ENCODE results near the gene DNAH8. TPM values are rescaled to one million over a fixed set of nuclear protein-coding genes. Genes with fewer than 3 reads are reported as not detected.

Gene DNAH8
- total and polyA plus RNA-seq, 2 donors, result 0.05 to 0.11 TPM

GRCh38 chr6:38848760-38849159, 133.6 kb downstream of the DNAH8 start:
- Histone ChIP-seq H3K4me3 (ENCODE audit: low read length in 2 of 2) (no peak overlapping the region), H3K27ac (ENCODE audit: low read depth in 1 of 2, low read length in 1 of 2) (no peak overlapping the region), H3K9me3 (ENCODE audit: control insufficient read depth in 2 of 2, insufficient read depth in 1 of 2, low read length in 1 of 2) (no peaks in the 10 kb centered on the region), H3K4me1 (ENCODE audit: control insufficient read depth in 2 of 2, insufficient read depth in 2 of 2, low read length in 2 of 2) (no peaks in the 10 kb centered on the region), H3K27me3 (ENCODE audit: control insufficient read depth in 2 of 2, insufficient read depth in 1 of 2, low read length in 1 of 2) (peaks cover 2 to 5% of the 10 kb centered on the region in 2 donors), H3K36me3 (ENCODE audit: control insufficient read depth in 2 of 2, insufficient read depth in 2 of 2, low read length in 1 of 2) (no peaks in the 10 kb centered on the region)
- DNase-seq (ENCODE audit: low read depth in 6 of 9, low spot score in 9 of 9), result no peak
- whole genome bisulfite sequencing, result 99% methylated on average over 2 of the region's 2 CpGs

GRCh38 chr6:38852215-38852614, 137.1 kb downstream of the DNAH8 start:
- H3K4me1 ChIP-seq (ENCODE audit: control insufficient read depth in 2 of 2, insufficient read depth in 2 of 2, low read length in 2 of 2), result no peaks in the 10 kb centered on the region
- H3K4me3 ChIP-seq (ENCODE audit: low read length in 2 of 2), result no peak overlapping the region
- 93% methylated on average over 3 of the region's 3 CpGs for WGBS
- peaks cover 0 to 8% of the 10 kb centered on the region in 2 donors for H3K27me3 ChIP-seq (ENCODE audit: control insufficient read depth in 2 of 2, insufficient read depth in 1 of 2, low read length in 1 of 2)
- no peaks in the 10 kb centered on the region for H3K9me3 ChIP-seq (ENCODE audit: control insufficient read depth in 2 of 2, insufficient read depth in 1 of 2, low read length in 1 of 2)
- no peak for DNase-seq (ENCODE audit: low read depth in 6 of 9, low spot score in 9 of 9)
- H3K27ac ChIP-seq (ENCODE audit: low read depth in 1 of 2, low read length in 1 of 2), result no peak overlapping the region
- H3K36me3 ChIP-seq (ENCODE audit: control insufficient read depth in 2 of 2, insufficient read depth in 2 of 2, low read length in 1 of 2), result no peaks in the 10 kb centered on the region

GRCh38 chr6:38853236-38853635, 138.1 kb downstream of the DNAH8 start:
- no peak overlapping the region for H3K27ac ChIP-seq (ENCODE audit: low read depth in 1 of 2, low read length in 1 of 2)
- 97% methylated on average over 2 of the region's 2 CpGs for WGBS
- no peak for DNase-seq (ENCODE audit: low read depth in 6 of 9, low spot score in 9 of 9)

GRCh38 chr6:38856492-38856891, 141.4 kb downstream of the DNAH8 start:
- no peak for DNase-seq (ENCODE audit: low read depth in 6 of 9, low spot score in 9 of 9)
- H3K27me3 ChIP-seq (ENCODE audit: control insufficient read depth in 2 of 2, insufficient read depth in 1 of 2, low read length in 1 of 2), result peaks cover 0 to 6% of the 10 kb centered on the region in 2 donors
- H3K4me1 ChIP-seq (ENCODE audit: control insufficient read depth in 2 of 2, insufficient read depth in 2 of 2, low read length in 2 of 2), result no peaks in the 10 kb centered on the region
- 93% methylated on average over 2 of the region's 2 CpGs for WGBS
- H3K27ac ChIP-seq (ENCODE audit: low read depth in 1 of 2, low read length in 1 of 2), result no peak overlapping the region
- no peaks in the 10 kb centered on the region for H3K9me3 ChIP-seq (ENCODE audit: control insufficient read depth in 2 of 2, insufficient read depth in 1 of 2, low read length in 1 of 2)
- no peak overlapping the region for H3K4me3 ChIP-seq (ENCODE audit: low read length in 2 of 2)
- no peaks in the 10 kb centered on the region for H3K36me3 ChIP-seq (ENCODE audit: control insufficient read depth in 2 of 2, insufficient read depth in 2 of 2, low read length in 1 of 2)

More at GRCh38 chr6:38853236-38853635, 138.1 kb downstream of the DNAH8 start:
- Histone ChIP-seq H3K27me3 (ENCODE audit: control insufficient read depth in 2 of 2, insufficient read depth in 1 of 2, low read length in 1 of 2) (peaks cover 0 to 8% of the 10 kb centered on the region in 2 donors), H3K4me3 (ENCODE audit: low read length in 2 of 2) (no peak overlapping the region), H3K9me3 (ENCODE audit: control insufficient read depth in 2 of 2, insufficient read depth in 1 of 2, low read length in 1 of 2) (no peaks in the 10 kb centered on the region), H3K36me3 (ENCODE audit: control insufficient read depth in 2 of 2, insufficient read depth in 2 of 2, low read length in 1 of 2) (no peaks in the 10 kb centered on the region), H3K4me1 (ENCODE audit: control insufficient read depth in 2 of 2, insufficient read depth in 2 of 2, low read length in 2 of 2) (no peaks in the 10 kb centered on the region)

GRCh38 chr6:38857815-38858214, 142.7 kb downstream of the DNAH8 start:
- WGBS, result 92% methylated on average over 5 of the region's 5 CpGs
- Histone ChIP-seq H3K9me3 (ENCODE audit: control insufficient read depth in 2 of 2, insufficient read depth in 1 of 2, low read length in 1 of 2) (no peaks in the 10 kb centered on the region), H3K4me3 (ENCODE audit: low read length in 2 of 2) (no peak overlapping the region), H3K27me3 (ENCODE audit: control insufficient read depth in 2 of 2, insufficient read depth in 1 of 2, low read length in 1 of 2) (peaks cover 0 to 3% of the 10 kb centered on the region in 2 donors), H3K4me1 (ENCODE audit: control insufficient read depth in 2 of 2, insufficient read depth in 2 of 2, low read length in 2 of 2) (no peaks in the 10 kb centered on the region), H3K27ac (ENCODE audit: low read depth in 1 of 2, low read length in 1 of 2) (no peak overlapping the region), H3K36me3 (ENCODE audit: control insufficient read depth in 2 of 2, insufficient read depth in 2 of 2, low read length in 1 of 2) (no peaks in the 10 kb centered on the region)
- no peak for DNase-seq (ENCODE audit: low read depth in 6 of 9, low spot score in 9 of 9)

GRCh38 chr6:38860041-38860440, 144.9 kb downstream of the DNAH8 start:
- Histone ChIP-seq H3K4me3 (ENCODE audit: low read length in 2 of 2) (no peak overlapping the region), H3K4me1 (ENCODE audit: control insufficient read depth in 2 of 2, insufficient read depth in 2 of 2, low read length in 2 of 2) (no peaks in the 10 kb centered on the region), H3K27me3 (ENCODE audit: control insufficient read depth in 2 of 2, insufficient read depth in 1 of 2, low read length in 1 of 2) (peaks cover 0 to 3% of the 10 kb centered on the region in 2 donors), H3K36me3 (ENCODE audit: control insufficient read depth in 2 of 2, insufficient read depth in 2 of 2, low read length in 1 of 2) (no peaks in the 10 kb centered on the region), H3K9me3 (ENCODE audit: control insufficient read depth in 2 of 2, insufficient read depth in 1 of 2, low read length in 1 of 2) (no peaks in the 10 kb centered on the region), H3K27ac (ENCODE audit: low read depth in 1 of 2, low read length in 1 of 2) (no peak overlapping the region)
- no peak for DNase-seq (ENCODE audit: low read depth in 6 of 9, low spot score in 9 of 9)
- 97% methylated on average over 2 of the region's 2 CpGs for WGBS

GRCh38 chr6:38861926-38862401, 146.9 kb downstream of the DNAH8 start:
- Histone ChIP-seq H3K27ac (ENCODE audit: low read depth in 1 of 2, low read length in 1 of 2) (no peak overlapping the region), H3K4me1 (ENCODE audit: control insufficient read depth in 2 of 2, insufficient read depth in 2 of 2, low read length in 2 of 2) (no peaks in the 10 kb centered on the region), H3K36me3 (ENCODE audit: control insufficient read depth in 2 of 2, insufficient read depth in 2 of 2, low read length in 1 of 2) (no peaks in the 10 kb centered on the region), H3K4me3 (ENCODE audit: low read length in 2 of 2) (no peak overlapping the region), H3K9me3 (ENCODE audit: control insufficient read depth in 2 of 2, insufficient read depth in 1 of 2, low read length in 1 of 2) (no peaks in the 10 kb centered on the region), H3K27me3 (ENCODE audit: control insufficient read depth in 2 of 2, insufficient read depth in 1 of 2, low read length in 1 of 2) (no peaks in the 10 kb centered on the region)
- WGBS, result 96% methylated on average over 4 of the region's 4 CpGs
- no peak for DNase-seq (ENCODE audit: low read depth in 6 of 9, low spot score in 9 of 9)

- peaks cover 0 to 2% of the 10 kb centered on the region in 2 donors for H3K27me3 ChIP-seq (ENCODE audit: control insufficient read depth in 2 of 2, insufficient read depth in 1 of 2, low read length in 1 of 2)
- no peaks in the 10 kb centered on the region for H3K36me3 ChIP-seq (ENCODE audit: control insufficient read depth in 2 of 2, insufficient read depth in 2 of 2, low read length in 1 of 2)
- H3K4me3 ChIP-seq (ENCODE audit: low read length in 2 of 2), result no peak overlapping the region
- H3K9me3 ChIP-seq (ENCODE audit: control insufficient read depth in 2 of 2, insufficient read depth in 1 of 2, low read length in 1 of 2), result no peaks in the 10 kb centered on the region
- H3K4me1 ChIP-seq (ENCODE audit: control insufficient read depth in 2 of 2, insufficient read depth in 2 of 2, low read length in 2 of 2), result no peaks in the 10 kb centered on the region
- no peak overlapping the region for H3K27ac ChIP-seq (ENCODE audit: low read depth in 1 of 2, low read length in 1 of 2)
- DNase-seq (ENCODE audit: low read depth in 6 of 9, low spot score in 9 of 9), result peak in 4 of 9 donors; percentile 11 to 46 (median 37)
- WGBS, result 61% methylated on average over 1 of the region's 1 CpG
These were observed 150.5 kb downstream of the DNAH8 start for GRCh38 chr6:38865521-38866174.

- no peak overlapping the region for H3K4me3 ChIP-seq (ENCODE audit: low read length in 2 of 2)
- H3K9me3 ChIP-seq (ENCODE audit: control insufficient read depth in 2 of 2, insufficient read depth in 1 of 2, low read length in 1 of 2), result no peaks in the 10 kb centered on the region
- DNase-seq (ENCODE audit: low read depth in 6 of 9, low spot score in 9 of 9), result no peak
- no peaks in the 10 kb centered on the region for H3K36me3 ChIP-seq (ENCODE audit: control insufficient read depth in 2 of 2, insufficient read depth in 2 of 2, low read length in 1 of 2)
- peaks cover 0 to 3% of the 10 kb centered on the region in 2 donors for H3K4me1 ChIP-seq (ENCODE audit: control insufficient read depth in 2 of 2, insufficient read depth in 2 of 2, low read length in 2 of 2)
- H3K27me3 ChIP-seq (ENCODE audit: control insufficient read depth in 2 of 2, insufficient read depth in 1 of 2, low read length in 1 of 2), result peaks cover 0 to 2% of the 10 kb centered on the region in 2 donors
- H3K27ac ChIP-seq (ENCODE audit: low read depth in 1 of 2, low read length in 1 of 2), result no peak overlapping the region
- 95% methylated on average over 2 of the region's 2 CpGs for WGBS
These were observed 152.6 kb downstream of the DNAH8 start for GRCh38 chr6:38867726-38868125.

All from thymus (tissue), 11 donors.